Bronchial epithelial cell (primary cell): Measurements from ENCODE around the gene APOO. TPM values are rescaled to one million over a fixed set of nuclear protein-coding genes. Genes with fewer than 3 reads are reported as not detected.
"Not testable (repeated sequence)": the region's sequence is repeated elsewhere in the genome, so short reads cannot be mapped to it uniquely, and the experiment has no call there.

Experiments used
- DNase-seq: peaks from one replicate; pipeline ENCODE4 v3.0.0-alpha.2; 2010; ENCODE audit warnings: low read depth
- FAIRE-seq: peaks from 2 replicates; lab custom pipeline; 2011; peaks lifted over from hg19 to GRCh38; lab: Jason Lieb, UNC
- H3K27me3 ChIP-seq: 2 replicates; pipeline ENCODE4 v1.5.1; 2011; ENCODE audit warnings: low read length; ENCODE audit not compliant: control insufficient read depth, insufficient read depth
- H3K36me3 ChIP-seq: 2 replicates; pipeline ENCODE4 v1.5.1; 2011; ENCODE audit warnings: low read length; ENCODE audit not compliant: control insufficient read depth, insufficient read depth
- H3K4me3 ChIP-seq: 2 replicates; pipeline ENCODE4 v1.5.1; 2011; ENCODE audit warnings: mild to moderate bottlenecking, low read depth, low read length, control low read depth
- total RNA-seq: library from RNA; depleted of rRNA; stranded (reverse); fragments of >200 nt; gene quantifications from 2 replicates; pipeline ENCODE4 v1.2.1, GENCODE V29; 2014
- TF ChIP-seq, protein P1 (sequence below): IDR thresholded peaks from 2 replicates; pipeline ENCODE4 v1.5.1; 2011; ENCODE audit warnings: mild to moderate bottlenecking, moderate library complexity, low read length, control low read depth, inconsistent platforms; ENCODE audit not compliant: insufficient read depth, severe bottlenecking

APOO gene
- total RNA-seq, 1 donor from 2014 or later = 7.4 TPM

DNA sequence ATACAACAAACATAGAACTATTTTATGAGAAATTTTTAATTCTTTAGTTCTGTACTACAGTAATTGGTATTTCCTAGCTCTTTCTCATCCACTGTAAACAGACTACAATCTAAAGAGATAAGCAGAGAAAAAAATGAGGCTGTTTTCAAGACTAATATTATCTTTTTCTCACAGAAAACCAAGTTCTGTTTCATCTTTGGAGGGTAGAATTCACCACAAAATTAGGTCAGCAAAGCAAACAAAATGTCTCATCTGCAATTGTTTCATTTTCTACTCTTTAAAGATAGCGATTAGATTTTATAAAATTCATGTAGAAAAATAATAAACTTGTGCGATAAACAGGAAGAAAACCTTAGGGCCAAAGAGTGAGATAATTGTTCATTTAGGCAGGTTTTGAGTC lies 10.8 kb downstream of the APOO start:
- Histone ChIP-seq H3K27me3 (no peaks in the 10 kb centered on the region), H3K36me3 (no peaks in the 10 kb centered on the region), H3K4me3 (no peak overlapping the region)
- TF ChIP-seq, protein P1, sequence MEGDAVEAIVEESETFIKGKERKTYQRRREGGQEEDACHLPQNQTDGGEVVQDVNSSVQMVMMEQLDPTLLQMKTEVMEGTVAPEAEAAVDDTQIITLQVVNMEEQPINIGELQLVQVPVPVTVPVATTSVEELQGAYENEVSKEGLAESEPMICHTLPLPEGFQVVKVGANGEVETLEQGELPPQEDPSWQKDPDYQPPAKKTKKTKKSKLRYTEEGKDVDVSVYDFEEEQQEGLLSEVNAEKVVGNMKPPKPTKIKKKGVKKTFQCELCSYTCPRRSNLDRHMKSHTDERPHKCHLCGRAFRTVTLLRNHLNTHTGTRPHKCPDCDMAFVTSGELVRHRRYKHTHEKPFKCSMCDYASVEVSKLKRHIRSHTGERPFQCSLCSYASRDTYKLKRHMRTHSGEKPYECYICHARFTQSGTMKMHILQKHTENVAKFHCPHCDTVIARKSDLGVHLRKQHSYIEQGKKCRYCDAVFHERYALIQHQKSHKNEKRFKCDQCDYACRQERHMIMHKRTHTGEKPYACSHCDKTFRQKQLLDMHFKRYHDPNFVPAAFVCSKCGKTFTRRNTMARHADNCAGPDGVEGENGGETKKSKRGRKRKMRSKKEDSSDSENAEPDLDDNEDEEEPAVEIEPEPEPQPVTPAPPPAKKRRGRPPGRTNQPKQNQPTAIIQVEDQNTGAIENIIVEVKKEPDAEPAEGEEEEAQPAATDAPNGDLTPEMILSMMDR = no peak
- FAIRE-seq (no peak), DNase-seq (no peak)

DNA sequence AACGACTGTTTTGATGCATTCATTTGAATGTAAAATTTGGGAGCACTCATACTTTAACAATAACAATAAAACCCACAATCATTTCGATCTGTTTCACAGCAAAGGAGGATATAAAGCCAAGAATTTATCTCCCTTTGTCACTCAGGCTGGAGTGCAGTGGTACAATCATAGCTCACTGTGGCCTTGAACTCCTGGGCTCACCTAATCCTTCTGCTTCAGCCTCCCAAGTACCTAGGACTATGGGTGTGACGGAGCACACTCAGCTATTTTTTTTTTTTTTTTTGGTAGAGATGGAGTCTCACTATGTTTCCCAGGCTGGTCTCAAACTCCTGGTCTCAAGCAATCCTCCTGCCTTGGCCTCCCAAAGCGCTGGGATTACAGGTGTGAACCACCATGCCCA lies 11.2 kb downstream of the APOO start:
- FAIRE-seq, H3K36me3 ChIP-seq: not testable (repeated sequence)

DNA sequence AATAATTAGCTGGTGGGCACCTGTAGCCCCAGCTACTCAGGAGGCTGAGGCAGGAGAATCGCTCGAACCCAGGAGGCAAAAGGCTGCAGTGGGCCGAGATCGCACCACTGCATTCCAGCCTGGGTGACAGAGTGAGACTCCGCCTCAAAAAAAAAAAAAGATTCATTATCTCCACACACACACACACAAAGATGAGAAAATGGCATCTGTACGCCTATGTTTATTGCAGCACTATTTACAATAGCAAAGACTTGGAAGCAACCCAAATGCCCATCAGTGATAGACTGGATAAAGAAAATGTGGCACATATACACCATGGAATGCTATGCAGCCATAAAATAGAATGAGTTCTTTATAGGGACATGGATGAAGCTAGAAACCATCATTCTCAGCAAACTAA lies 12.7 kb downstream of the APOO start:
- not testable (repeated sequence) for FAIRE-seq, H3K27me3 ChIP-seq, H3K36me3 ChIP-seq, DNase-seq, H3K4me3 ChIP-seq

More for the DNA sequence above, 11.2 kb downstream of the APOO start:
- not testable (repeated sequence) for DNase-seq, H3K4me3 ChIP-seq, H3K27me3 ChIP-seq

DNA sequence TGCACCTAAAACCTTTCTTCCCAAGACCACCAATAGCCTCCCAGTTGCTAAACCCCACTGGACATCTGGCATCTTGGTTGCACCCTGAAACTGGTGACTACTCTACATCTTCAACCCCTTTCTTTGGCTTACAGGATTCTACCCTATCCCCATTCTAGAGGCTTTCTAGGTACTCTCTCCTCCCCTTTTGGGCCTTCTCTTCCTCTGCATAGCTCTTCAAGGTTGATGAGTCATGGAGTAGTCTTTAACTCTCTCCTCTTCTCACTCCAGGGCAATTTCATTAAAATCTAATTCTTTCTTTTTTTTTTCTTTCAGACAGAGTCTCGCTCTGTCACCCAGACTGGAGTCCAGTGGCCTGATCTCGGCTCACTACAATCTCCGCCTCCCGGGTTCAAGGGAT lies 16.8 kb downstream of the APOO start:
- no peak for FAIRE-seq
- DNase-seq = no peak
- Histone ChIP-seq H3K4me3 (no peak overlapping the region), H3K36me3 (no peaks in the 10 kb centered on the region), H3K27me3 (no peaks in the 10 kb centered on the region)
- TF ChIP-seq, protein P1 = no peak

DNA sequence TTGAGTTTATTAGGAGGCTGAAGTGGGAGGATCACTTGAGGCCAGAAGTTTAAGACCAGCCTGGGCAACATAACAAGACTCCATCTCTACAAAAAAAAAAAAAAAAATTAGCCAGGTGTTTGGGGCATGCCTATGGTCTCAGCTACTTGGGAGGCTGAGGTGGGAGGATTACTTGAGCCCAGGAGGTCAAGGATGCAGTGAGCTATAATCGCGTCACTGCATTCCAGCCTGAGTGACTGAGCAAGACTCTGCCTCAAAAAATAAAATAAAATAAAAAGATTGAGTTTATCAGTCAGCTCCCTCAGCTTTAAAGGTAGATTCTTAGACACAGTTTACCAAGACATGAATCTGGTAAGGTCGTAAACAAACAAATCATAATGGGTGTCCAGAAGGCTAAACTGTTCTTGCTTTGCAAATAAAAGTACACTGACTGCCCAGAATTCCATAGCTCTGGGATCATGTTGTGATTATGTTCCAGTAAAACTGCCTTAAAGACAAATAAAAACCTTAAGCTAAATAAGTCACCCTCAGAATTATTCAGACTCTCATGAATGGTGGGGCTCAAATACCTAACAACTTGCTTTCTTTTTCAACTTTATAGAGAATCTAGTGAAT lies 18.7 kb downstream of the APOO start:
- H3K27me3 ChIP-seq = no peaks in the 10 kb centered on the region
- TF ChIP-seq, protein P1 = no peak
- no peak for FAIRE-seq
- H3K36me3 ChIP-seq = no peaks in the 10 kb centered on the region
- H3K4me3 ChIP-seq = no peak overlapping the region
- peak; percentile 22 for DNase-seq

DNA sequence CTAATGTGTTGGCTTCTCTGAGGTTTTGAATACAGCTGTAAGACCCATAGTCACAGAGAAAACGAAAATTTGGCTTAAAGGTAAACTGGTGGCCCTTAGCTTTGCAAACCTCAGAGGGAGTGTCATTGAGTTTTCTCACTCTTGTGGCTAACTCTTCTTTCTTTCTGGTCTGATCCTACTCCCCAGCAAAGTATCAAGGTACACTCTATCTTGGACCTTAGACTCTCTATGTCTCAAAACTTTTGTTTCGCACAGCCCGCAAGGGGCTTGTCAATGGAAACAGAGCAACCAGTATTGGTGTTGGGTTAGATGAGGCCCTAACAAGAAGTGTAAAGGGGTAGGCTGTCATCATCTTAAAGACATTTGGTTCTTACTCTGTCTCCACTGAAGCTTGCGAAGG lies 19.8 kb downstream of the APOO start:
- DNase-seq (no peak), FAIRE-seq (no peak)
- H3K36me3 ChIP-seq = no peaks in the 10 kb centered on the region
- no peak overlapping the region for H3K4me3 ChIP-seq
- H3K27me3 ChIP-seq = no peaks in the 10 kb centered on the region
- TF ChIP-seq, protein P1 = no peak

DNA sequence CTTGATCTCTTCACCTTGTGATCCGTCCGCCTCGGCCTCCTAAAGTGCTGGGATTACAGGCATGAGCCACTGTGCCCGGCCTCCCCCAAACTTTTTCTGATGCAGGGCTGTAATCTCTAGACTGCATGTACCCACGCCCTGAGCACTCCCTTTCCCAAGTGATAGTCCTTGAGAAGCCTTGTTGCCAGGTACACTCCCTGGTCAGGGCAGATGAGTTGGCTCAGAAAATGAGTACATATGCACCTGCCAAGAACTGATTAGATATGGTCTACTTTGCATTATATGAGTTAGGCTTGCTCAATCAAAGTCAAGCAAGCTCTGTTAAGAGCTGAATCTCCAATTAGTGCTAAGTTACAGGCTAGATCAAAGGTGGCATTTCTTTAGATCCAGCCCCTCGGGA lies 20.3 kb downstream of the APOO start:
- FAIRE-seq (peak; percentile 36), DNase-seq (no peak)
- TF ChIP-seq, protein P1 = no peak
- Histone ChIP-seq H3K4me3 (no peak overlapping the region), H3K27me3 (no peaks in the 10 kb centered on the region), H3K36me3 (no peaks in the 10 kb centered on the region)
